Amniotic epithelial cell (primary cell): ENCODE measurements around the gene CACTIN.
"Not testable (repeated sequence)": the region's sequence is repeated elsewhere in the genome, so short reads cannot be mapped to it uniquely, and the experiment has no call there.

ENCODE experiments used
- DNase-seq: peaks from one replicate; pipeline ENCODE4 v3.0.0-alpha.2; 2010; ENCODE audit warnings: low read depth

The CACTIN gene

DNA sequence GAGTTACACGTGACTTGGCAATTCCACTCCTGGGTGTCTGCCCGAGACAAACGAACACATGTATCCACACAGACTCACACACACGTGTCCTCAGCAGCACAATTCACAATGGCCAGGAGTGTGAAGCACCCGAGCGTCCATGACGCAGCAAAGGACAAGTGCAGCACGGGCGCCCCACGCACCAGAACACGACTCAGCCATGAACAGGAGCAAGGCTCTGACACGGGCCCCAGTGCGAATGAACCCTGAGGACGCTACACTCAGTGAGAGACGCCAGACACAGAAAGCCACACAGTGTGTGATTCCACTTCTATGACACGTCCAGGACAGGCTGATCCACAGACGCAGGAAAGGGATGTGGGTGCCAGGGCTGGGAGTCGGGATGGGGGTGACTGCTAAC is 37.2 kb upstream of the CACTIN start:
- no peak for DNase-seq

- no peak for DNase-seq
These were observed 35.0 kb upstream of the CACTIN start for GRCh38 chr19:3661284-3662238.

DNA sequence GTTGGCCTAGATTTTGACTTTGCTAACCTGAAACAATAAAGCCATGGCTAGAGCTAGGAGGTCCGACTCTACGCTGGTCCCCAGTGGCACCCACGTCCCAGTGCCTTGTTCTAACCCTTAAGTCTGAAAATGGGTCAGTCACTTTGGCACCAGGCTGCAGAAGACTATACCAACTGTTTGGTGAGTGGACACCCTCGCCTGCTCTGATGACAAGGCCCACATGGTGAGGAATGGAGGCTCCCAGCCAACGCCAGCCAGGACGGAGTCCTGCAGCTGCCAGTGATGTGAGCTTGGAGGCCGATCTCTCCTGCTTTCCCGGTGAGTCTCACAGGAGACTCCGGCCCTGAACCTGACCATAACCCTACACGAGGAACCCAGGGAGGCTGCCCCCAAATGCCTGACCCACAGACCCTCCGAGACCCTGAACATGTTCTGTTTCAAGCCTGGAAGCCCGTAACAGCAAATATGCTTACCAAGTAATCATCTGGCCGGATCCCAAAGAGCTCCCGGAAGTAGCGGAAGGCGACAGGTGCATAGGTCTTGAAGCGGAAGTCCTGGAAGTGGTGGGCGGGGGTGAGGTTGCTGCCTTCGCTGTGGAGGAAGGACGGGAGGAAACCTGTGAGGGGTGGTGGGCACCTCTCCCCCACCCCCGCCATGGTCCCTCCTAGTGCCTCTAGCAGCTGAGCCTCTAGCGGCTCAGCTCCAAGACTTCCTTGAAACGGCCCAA is 34.1 kb upstream of the CACTIN start:
- DNase-seq = no peak

DNA sequence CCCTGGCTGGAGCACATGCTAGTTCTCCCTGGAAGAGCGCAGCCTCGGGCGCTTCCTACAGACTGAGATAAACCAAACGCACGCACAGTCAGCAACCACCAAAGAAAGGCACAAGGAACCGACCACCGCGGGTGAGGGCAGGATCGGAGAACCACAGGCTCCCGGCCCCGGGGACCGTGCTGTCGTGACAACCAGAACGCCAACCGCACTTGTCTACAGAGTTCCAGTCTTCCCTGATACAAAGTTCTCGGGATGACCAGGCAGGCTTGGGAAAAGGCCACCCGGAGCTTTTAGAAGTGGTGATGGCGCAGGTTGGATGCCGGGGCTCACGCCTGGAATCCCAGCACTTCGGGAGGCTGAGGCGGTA is 33.1 kb upstream of the CACTIN start:
- DNase-seq = no peak

DNA sequence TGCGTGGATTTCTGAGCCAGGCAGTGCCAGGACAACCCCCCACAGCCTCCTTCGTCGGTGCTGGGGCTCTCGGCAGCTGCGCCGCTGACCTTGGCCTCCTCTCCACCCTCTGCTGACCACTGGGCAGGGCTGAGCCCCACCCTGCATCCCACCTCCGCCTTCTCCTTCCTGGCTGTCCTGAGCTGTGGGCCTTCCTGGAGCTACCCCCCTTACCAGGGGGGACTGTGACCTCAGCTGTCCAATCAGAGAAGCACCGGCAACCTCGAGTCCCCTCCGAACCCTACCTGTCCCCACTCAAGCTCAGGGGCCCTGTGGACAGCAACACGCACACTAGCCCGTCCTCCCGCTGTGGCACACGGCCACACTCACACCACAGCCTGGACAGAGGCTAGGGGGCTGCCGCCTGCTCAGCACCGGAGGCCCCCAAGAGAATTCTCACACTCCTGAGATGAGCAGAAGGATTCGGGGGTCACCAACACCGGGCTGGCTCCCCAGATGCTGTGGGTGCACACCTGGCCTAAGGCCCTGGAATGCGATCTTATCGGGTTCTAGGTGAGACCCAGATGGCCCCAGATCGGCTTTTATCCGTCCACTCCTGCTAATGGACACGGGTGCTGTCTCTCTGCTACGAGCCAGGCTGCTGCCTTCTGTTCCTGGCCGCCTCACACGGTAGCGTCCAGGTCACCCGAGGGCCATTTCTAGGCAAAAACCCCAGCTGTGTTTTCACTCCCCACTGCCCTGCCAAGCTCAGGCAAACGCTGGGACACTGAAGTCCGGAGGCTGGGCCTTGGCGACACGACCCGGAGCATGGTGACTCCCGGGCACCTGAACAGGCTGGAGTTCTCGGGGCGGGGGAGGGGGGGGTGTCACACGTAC is 32.5 kb upstream of the CACTIN start:
- no peak for DNase-seq

- DNase-seq = no peak
These were observed 31.6 kb upstream of the CACTIN start for GRCh38 chr19:3658004-3658869.

DNA sequence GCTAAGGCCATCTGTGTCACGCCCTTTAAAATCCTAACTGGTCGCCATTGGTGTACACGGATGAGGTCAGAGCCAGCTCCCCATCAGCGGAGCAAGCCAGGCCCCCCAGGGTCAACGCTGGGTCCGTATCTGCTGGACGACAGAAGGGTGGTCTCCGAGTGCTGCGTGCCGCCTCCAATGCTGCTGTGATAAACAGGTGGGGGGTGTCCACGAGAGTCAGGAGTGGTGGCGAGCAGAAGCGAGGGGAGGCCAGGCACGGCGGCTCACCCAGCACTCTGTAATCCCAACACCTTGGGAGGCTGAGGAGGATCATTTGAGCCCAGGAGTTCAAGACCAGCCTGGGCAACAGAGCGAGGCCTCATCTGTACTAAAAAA is 30.8 kb upstream of the CACTIN start:
- DNase-seq = no peak

DNA sequence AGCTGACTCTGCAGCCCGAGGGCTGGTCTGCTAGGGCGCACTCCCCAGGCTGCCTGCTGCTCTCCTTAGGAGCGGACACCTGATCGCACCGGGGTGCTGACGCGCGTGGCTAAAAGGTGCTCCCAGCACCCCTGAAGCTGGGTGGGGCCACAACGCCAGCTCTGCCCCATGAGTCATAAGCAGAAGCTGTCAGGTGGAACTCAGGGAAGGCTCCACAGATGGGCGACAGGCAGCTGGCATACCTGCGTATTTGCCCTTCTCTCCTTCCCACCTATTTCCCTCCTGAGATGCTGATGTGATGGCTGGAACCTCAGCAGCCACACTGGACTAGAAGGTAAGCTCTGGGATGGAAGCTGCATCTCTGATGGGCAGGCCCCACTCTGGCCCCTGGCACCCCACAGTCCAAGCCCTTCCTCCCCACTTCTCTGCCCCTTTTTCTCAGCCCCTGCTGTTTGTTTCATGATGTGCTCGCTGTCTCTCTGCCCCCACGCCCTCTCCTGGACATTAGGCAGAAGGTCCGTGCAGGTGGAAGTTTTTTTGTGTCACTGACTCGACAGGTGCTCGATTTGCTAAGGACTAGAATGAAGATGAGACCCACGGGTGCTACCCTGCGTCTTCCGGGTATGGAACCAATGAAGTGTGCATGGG is 30.3 kb upstream of the CACTIN start:
- no peak for DNase-seq

DNA sequence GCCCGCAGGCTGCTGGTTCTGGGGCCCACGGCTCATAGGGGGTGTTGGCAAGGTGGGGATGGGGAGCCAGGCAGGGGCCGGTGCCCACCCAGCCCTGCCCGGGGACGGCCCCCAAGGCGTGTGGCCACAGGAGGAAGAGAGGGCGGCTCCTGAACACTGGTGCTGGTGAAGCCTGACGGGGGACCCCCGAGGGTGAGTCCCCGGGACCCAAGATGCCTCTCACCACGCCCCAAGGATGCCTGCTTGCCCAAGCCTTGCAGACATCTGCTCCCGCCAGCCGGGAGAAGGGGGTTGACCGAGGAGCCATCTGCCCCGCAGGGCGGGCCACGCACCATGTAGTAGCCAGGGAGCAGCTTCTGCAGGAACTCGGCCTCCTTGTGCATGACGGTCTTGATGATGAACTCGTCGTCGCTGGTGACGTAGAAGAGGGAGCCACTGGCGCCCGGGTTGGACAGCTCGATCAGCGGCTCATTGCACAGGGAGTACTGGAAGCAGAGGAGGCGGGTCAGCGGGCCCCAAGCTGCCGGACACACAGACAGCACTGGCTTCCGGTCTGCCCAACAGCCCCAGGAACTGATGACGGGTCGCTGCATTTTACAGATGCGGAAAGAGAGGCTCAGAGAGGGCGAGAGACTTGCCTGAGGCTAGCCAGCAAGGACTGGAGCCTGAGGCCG is 29.6 kb upstream of the CACTIN start:
- DNase-seq = peak; percentile 59

DNA sequence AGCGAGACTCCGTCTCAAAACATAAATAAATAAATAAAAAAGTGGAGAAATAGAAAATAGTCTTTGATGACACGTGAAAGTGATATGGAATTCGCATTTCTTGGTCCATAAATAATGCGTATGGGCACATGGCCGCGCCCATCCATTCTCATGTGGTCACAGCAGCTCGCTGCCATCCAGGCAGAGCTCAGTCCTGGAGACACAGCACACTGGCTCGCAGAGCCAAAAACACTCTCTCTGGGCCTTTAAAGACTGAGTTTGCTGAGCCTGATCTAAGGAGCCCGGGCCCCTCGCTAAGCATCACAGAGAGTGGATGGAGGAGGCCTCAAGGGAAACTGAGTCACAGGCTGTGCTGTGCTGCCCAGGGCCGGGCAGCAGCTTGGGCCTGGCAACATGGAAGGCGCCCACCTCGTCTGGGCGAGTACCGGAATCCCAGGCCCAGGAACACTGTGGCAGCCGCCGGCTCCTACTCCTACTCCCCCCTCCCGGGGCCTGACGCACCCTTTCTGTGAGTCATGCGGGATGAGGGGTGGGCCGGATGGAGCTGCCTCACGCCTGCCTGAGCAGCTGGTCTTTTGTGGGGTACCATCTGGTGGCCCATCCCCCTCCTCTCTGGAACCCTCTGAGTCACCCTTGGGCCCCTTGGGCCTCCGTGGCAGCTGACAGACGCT is 28.9 kb upstream of the CACTIN start:
- peak; percentile 96 for DNase-seq

- no peak for DNase-seq
These were observed 27.4 kb upstream of the CACTIN start for GRCh38 chr19:3653865-3654513.

- no peak for DNase-seq
These were observed 26.6 kb upstream of the CACTIN start for GRCh38 chr19:3653081-3653795.

DNA sequence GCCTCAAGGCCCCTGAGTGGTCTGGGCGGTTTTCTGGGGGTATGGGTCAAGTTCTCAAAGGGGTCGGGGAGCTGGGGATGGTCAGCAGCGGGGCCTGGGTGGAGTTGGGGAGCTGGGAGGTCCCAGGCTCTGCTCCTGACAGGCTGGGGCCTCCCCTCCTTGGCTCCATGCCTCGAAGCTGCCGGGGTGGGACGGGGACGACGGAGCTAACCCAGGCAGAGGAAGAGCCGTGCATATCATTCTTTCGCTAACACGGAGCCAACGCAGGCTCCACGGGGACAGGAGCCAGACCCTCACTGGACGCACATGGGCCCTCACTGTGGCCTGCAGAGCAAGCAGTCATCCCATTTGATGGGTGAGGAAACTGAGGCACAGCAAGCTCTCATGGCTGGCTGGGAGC is 25.8 kb upstream of the CACTIN start:
- no peak for DNase-seq

GRCh38 chr19:3651684-3652083 is 25.1 kb upstream of the CACTIN start:
- DNase-seq = no peak

DNA sequence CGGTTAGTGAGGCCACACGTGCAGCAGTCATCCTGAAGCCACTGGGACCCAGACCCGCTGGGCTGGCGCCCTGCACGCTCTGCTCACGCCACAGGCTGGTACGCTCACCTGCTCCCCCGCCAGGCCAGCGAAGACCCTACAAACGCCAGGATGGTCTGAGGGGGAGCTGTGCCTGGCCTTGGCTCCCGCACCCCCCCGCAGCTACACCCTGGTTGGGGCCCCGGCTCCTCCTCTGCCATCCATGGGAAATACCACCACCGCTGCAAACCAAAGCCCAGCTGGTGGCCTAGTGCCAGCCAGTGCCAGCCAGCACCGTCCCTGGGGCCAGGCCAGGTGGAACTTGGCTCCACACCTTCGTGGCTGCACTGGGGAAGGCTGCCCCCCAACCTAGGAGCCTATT is 23.3 kb upstream of the CACTIN start:
- no peak for DNase-seq

DNA sequence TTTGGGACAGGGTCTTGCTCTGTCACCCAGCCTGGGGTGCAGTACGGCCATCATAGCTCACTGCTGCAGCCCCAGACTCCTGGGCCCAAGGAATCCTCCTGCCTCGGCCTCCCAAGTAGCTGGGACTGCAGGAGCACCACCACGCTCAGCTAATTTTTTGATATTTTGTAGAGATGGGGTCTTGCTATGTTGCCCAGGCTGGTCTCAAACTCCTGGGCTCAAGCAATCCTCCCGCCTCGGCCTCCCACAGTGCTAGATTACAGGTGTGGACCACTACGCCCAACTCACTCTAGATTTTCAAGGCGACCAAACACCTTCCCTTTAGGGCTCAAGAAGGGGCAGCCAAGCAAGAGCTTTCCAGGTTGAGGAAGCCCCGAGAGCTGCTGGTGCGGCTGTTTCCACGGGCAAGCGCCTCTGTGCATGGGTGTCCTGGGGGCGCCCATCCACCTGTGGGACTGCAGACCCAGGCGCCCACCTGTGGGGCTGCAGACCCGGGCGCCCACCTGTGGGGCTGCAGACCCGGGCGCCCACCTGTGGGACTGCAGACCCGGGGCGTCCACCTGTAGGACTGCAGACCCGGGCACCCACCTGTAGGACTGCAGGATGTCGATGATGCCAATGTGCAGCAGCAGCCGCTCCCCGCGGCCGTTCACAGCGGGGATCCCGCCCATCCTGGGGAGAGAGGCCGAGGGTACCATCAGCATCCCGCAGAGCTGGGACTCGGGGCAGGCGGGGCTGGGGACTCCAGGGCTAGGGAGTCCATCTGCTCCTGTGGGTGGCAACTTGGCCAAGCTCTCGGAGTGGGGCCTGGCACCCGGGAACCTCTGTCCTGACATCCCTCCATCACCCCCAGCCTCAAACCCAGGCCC is 21.7 kb upstream of the CACTIN start:
- no peak for DNase-seq

- not testable (repeated sequence) for DNase-seq
These were observed 20.5 kb upstream of the CACTIN start for GRCh38 chr19:3647102-3647501.
